ENCODE data around the gene SLAMF9.

DNA sequence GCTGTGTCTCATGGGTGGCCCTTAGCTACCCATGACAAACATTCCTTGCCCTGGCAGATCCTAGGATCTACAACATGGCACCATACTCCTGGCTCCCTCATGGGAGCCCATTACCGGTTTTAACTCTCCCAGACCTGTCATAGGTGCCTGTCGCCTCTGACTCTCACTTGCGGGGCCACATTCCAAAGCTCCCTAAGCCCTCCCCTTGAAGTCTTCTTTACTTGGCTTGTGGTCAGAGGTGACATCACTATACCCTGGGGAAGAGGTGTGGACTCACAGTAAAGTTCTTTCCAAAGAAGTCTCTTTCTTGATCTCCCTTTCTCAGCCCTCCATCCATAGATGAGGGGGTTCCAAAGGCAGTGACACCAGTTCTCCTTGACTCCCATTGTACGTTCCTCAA lies 5.4 kb upstream of the SLAMF9 start:
- TF ChIP-seq CTCF (conservative IDR thresholded peaks at IDR 0.05 in 1 of 2, IDR thresholded peaks at IDR 0.05 in 1 of 2; ENCODE audit: extremely low read depth in 1 of 2, insufficient read depth in 1 of 2, low read depth in 1 of 2, low read length in 2 of 2) (no peak), EZH2 (IDR thresholded peaks at IDR 0.05; ENCODE audit: borderline replicate concordance, low read length) (no peak)

All from mammary epithelial cell (primary cell).